NB4 (cell line): ENCODE data around the gene ME3.

Experiments
- MYC ChIP-seq: IDR thresholded peaks from 2 replicates; pipeline ENCODE4 v1.6.1; 2011; ENCODE audit warnings: low read depth, low read length
- POLR2A ChIP-seq: IDR thresholded peaks from 2 replicates; pipeline ENCODE4 v1.6.1; 2011; ENCODE audit warnings: mild to moderate bottlenecking; ENCODE audit not compliant: insufficient read length; ENCODE audit errors: extremely low read depth
- TF ChIP-seq, protein P1 (sequence below): IDR thresholded peaks from one replicate; pipeline ENCODE4 v1.5.1; 2012; ENCODE audit warnings: low read depth, low read length

DNA sequence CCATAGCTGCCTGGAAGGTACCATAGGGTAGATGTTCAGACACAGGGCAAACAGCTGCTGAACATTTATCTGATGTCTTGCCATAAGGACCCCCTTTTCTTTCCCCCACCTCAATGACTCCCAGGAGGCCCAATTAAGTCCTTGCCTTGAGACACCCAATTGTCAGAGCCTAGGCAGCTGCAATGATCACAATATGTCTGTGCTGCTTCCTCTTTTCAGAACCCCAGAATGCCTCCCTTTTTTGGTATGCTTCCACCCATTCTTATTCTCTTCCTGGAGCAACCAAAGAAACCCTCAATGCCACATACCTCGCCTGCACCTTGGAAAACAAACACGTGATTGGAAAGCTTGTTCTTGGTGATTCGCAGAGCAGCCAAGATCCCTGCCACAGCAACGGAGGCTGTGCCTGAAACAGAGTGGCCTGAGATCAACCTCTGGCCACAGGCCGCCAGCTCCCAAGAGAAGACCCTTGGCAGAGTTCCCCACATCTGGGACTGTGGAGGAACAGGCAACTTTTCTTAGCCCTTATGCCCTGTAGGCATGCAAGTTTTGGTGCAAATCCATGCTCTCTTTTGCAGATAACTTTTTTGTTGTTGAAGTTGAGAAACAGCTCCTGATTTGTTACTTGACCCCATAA is 222.3 kb downstream of the ME3 start:
- TF ChIP-seq, protein P1, sequence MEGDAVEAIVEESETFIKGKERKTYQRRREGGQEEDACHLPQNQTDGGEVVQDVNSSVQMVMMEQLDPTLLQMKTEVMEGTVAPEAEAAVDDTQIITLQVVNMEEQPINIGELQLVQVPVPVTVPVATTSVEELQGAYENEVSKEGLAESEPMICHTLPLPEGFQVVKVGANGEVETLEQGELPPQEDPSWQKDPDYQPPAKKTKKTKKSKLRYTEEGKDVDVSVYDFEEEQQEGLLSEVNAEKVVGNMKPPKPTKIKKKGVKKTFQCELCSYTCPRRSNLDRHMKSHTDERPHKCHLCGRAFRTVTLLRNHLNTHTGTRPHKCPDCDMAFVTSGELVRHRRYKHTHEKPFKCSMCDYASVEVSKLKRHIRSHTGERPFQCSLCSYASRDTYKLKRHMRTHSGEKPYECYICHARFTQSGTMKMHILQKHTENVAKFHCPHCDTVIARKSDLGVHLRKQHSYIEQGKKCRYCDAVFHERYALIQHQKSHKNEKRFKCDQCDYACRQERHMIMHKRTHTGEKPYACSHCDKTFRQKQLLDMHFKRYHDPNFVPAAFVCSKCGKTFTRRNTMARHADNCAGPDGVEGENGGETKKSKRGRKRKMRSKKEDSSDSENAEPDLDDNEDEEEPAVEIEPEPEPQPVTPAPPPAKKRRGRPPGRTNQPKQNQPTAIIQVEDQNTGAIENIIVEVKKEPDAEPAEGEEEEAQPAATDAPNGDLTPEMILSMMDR, result no peak
- no peak for TF ChIP-seq POLR2A
- no peak for TF ChIP-seq MYC
